ENCODE data around the gene BSG. TPM values are rescaled to one million over a fixed set of nuclear protein-coding genes. Genes with fewer than 3 reads are reported as not detected.
A peak's percentile ranks its signal among the peaks of the same experiment; 100 is the strongest.
"Not testable (repeated sequence)": the region's sequence is repeated elsewhere in the genome, so short reads cannot be mapped to it uniquely, and the experiment has no call there.

Gene BSG
- total RNA-seq, 1 experiment from 2014 or later, result 823 TPM

- intact Hi-C loops (cut with micrococcal nuclease; ENCODE audit: unreplicated experiment), result no loop called here
- Histone ChIP-seq H3K4me2 (no peak overlapping the region), H3K9me3 (ENCODE audit: insufficient read depth, low read depth) (no peaks in the 10 kb centered on the region), H3F3A (ENCODE audit: insufficient read depth, low read depth) (peaks cover 41% of the 10 kb centered on the region; the same call in 1 of the 2 replicates), H3K27me3 (ENCODE audit: insufficient read depth, low read depth) (peaks cover 1% of the 10 kb centered on the region; the same call in 1 of the 2 replicates), H2AFZ (no peak overlapping the region), H3K79me2 (ENCODE audit: low read depth) (peaks cover 20% of the 10 kb centered on the region), H3K4me3 (no peak overlapping the region), H3K4me1 (replicated peaks; ENCODE audit: insufficient read depth) (peaks cover 6% of the 10 kb centered on the region; the same call in 1 of the 2 replicates), H4K20me1 (ENCODE audit: insufficient read depth) (peaks cover 55% of the 10 kb centered on the region), H3K36me3 (ENCODE audit: low read depth) (no peaks in the 10 kb centered on the region; the same call in 1 of the 2 replicates), H3K9me2 (ENCODE audit: insufficient read depth) (no peaks in the 10 kb centered on the region), H3K27ac (no peak overlapping the region)
- DNase-seq, result no peak
- TF ChIP-seq, protein P1, sequence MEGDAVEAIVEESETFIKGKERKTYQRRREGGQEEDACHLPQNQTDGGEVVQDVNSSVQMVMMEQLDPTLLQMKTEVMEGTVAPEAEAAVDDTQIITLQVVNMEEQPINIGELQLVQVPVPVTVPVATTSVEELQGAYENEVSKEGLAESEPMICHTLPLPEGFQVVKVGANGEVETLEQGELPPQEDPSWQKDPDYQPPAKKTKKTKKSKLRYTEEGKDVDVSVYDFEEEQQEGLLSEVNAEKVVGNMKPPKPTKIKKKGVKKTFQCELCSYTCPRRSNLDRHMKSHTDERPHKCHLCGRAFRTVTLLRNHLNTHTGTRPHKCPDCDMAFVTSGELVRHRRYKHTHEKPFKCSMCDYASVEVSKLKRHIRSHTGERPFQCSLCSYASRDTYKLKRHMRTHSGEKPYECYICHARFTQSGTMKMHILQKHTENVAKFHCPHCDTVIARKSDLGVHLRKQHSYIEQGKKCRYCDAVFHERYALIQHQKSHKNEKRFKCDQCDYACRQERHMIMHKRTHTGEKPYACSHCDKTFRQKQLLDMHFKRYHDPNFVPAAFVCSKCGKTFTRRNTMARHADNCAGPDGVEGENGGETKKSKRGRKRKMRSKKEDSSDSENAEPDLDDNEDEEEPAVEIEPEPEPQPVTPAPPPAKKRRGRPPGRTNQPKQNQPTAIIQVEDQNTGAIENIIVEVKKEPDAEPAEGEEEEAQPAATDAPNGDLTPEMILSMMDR (conservative IDR thresholded peaks at IDR 0.05), result no peak
- no peak for TF ChIP-seq EZH2 (IDR thresholded peaks at IDR 0.05; ENCODE audit: low read depth)
- POLR2A ChIA-PET (ENCODE audit: unreplicated experiment), result no interaction called here
- CTCF ChIA-PET, result no interaction called here
- BruUV-seq (replicated peaks), result TSS peak; percentile 96
Observed at GRCh38 chr19:583198-583967, 11.0 kb downstream of the BSG start.

- H3K4me2 ChIP-seq, result no peak overlapping the region
- H3K9me3 ChIP-seq (ENCODE audit: insufficient read depth, low read depth), result no peaks in the 10 kb centered on the region
- no peaks in the 10 kb centered on the region for H3K9me2 ChIP-seq (ENCODE audit: insufficient read depth)
- CTCF ChIA-PET, result no interaction called here
- DNase-seq, result no peak
- no peak overlapping the region for H2AFZ ChIP-seq
- peaks cover 10% of the 10 kb centered on the region; the same call in 1 of the 2 replicates for H3K4me1 ChIP-seq (replicated peaks; ENCODE audit: insufficient read depth)
- H3K27me3 ChIP-seq (ENCODE audit: insufficient read depth, low read depth), result peaks cover 6% of the 10 kb centered on the region; the same call in 1 of the 2 replicates
- no peaks in the 10 kb centered on the region for H3K36me3 ChIP-seq (ENCODE audit: low read depth)
- H3F3A ChIP-seq (ENCODE audit: insufficient read depth, low read depth), result peaks cover 46% of the 10 kb centered on the region; the same call in 1 of the 2 replicates
- H3K27ac ChIP-seq, result no peak overlapping the region
- H3K79me2 ChIP-seq (ENCODE audit: low read depth), result peaks cover 15% of the 10 kb centered on the region
- POLR2A ChIA-PET (ENCODE audit: unreplicated experiment), result no interaction called here
- TF ChIP-seq, protein P1 (conservative IDR thresholded peaks at IDR 0.05), result no peak
- no peak for TF ChIP-seq EZH2 (IDR thresholded peaks at IDR 0.05; ENCODE audit: low read depth)
- no peak overlapping the region for H3K4me3 ChIP-seq
- no TSS peak for BruUV-seq (replicated peaks)
- peaks cover 50% of the 10 kb centered on the region for H4K20me1 ChIP-seq (ENCODE audit: insufficient read depth)
- intact Hi-C loops (cut with micrococcal nuclease; ENCODE audit: unreplicated experiment), result no loop called here
Observed at GRCh38 chr19:583968-584239, 11.5 kb downstream of the BSG start.

DNA sequence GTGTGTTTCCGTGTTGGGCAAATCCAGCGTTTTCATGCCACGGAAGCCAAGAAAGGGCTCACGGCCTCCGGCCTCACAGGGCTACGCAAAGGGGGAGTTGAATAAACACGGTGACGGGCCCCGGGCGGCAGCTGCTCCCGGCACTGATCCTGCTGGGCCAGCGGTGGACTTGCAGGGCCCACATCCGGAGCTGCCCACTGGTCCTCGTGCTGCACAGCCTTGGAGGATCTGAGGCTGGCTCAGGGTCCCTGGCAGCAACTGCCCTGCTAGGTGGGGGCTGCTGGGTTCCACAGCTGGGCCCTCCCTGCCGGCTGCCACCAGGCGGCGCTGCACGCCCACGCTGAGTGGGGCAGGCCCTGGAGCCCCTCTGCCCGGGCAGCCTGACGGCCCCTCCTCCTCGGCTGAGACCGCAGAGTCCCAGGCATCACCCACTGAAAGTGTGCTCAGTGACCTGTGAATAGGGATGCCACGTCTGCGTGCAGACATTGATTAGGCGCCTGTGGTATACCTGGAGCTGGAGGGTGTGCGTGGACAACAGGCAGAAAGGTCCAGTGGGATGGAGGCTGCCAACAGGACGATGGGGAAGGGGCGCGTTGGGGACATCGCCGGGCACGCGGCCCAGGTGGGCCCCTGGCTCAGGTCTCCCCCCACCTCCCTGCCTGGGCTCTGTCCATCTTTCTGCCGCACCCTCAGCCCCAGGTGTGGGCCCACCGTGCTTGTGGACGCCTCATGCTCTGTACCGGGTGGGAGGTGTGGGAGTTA, 12.0 kb downstream of the BSG start:
- H3K36me3 ChIP-seq (ENCODE audit: low read depth), result no peaks in the 10 kb centered on the region
- peaks cover 15% of the 10 kb centered on the region; the same call in 1 of the 2 replicates for H3K4me1 ChIP-seq (replicated peaks; ENCODE audit: insufficient read depth)
- intact Hi-C loops (cut with micrococcal nuclease; ENCODE audit: unreplicated experiment), result loop anchor here (5.0 kb wide), 1 partner anchor 78 kb away; the partner anchor contains the start of gene RNF126
- no peak overlapping the region for H3K4me2 ChIP-seq
- peak in 1 of 2 experiments; percentile 52 for DNase-seq
- H3K9me2 ChIP-seq (ENCODE audit: insufficient read depth), result no peaks in the 10 kb centered on the region
- BruUV-seq (replicated peaks), result no TSS peak
- H3K27ac ChIP-seq, result no peak overlapping the region
- H3K79me2 ChIP-seq (ENCODE audit: low read depth), result peaks cover 10% of the 10 kb centered on the region
- no peak overlapping the region for H3K4me3 ChIP-seq
- no peaks in the 10 kb centered on the region for H3K9me3 ChIP-seq (ENCODE audit: insufficient read depth, low read depth)
- H3F3A ChIP-seq (ENCODE audit: insufficient read depth, low read depth), result peaks cover 51% of the 10 kb centered on the region; the same call in 1 of the 2 replicates
- TF ChIP-seq, protein P1 (conservative IDR thresholded peaks at IDR 0.05), result peak; percentile 86
- TF ChIP-seq EZH2 (IDR thresholded peaks at IDR 0.05; ENCODE audit: low read depth), result no peak
- CTCF ChIA-PET, result no interaction called here
- POLR2A ChIA-PET (ENCODE audit: unreplicated experiment), result no interaction called here
- H4K20me1 ChIP-seq (ENCODE audit: insufficient read depth), result peaks cover 45% of the 10 kb centered on the region
- H2AFZ ChIP-seq, result no peak overlapping the region
- H3K27me3 ChIP-seq (ENCODE audit: insufficient read depth, low read depth), result peaks cover 11% of the 10 kb centered on the region; the same call in 1 of the 2 replicates

GRCh38 chr19:585146-585545, 12.8 kb downstream of the BSG start:
- CTCF ChIA-PET; H3K9me3 ChIP-seq (ENCODE audit: insufficient read depth, low read depth); H3K4me3 ChIP-seq; H3K4me2 ChIP-seq; H3K79me2 ChIP-seq (ENCODE audit: low read depth); H3K27ac ChIP-seq; H2AFZ ChIP-seq; H3K36me3 ChIP-seq (ENCODE audit: low read depth); DNase-seq; BruUV-seq (replicated peaks); H3K9me2 ChIP-seq (ENCODE audit: insufficient read depth): not testable (repeated sequence)
- intact Hi-C loops (cut with micrococcal nuclease; ENCODE audit: unreplicated experiment), result loop anchor here (5.0 kb wide), 1 partner anchor 77 kb away; the partner anchor contains the start of gene RNF126
- Histone ChIP-seq H3K27me3 (ENCODE audit: insufficient read depth, low read depth) (peaks cover 11% of the 10 kb centered on the region; the same call in 1 of the 2 replicates), H3F3A (ENCODE audit: insufficient read depth, low read depth) (peaks cover 51% of the 10 kb centered on the region; the same call in 1 of the 2 replicates), H3K4me1 (replicated peaks; ENCODE audit: insufficient read depth) (peaks cover 15% of the 10 kb centered on the region; the same call in 1 of the 2 replicates), H4K20me1 (ENCODE audit: insufficient read depth) (peaks cover 37% of the 10 kb centered on the region)
- POLR2A ChIA-PET (ENCODE audit: unreplicated experiment), result interaction anchor here (0.6 kb wide), 1 partner anchor 64 kb away, joined by 4 read pairs; no protein-coding TSS in a partner anchor
